Stimulated activated CD4-positive, alpha-beta T cell treated with anti-CD3 and anti-CD28 coated beads, Interleukin-15, amount 100 ng/mL, for 48 hours (primary cell): ENCODE data around the gene ZFPM1.
"Not testable (repeated sequence)": the region's sequence is repeated elsewhere in the genome, so short reads cannot be mapped to it uniquely, and the experiment has no call there.

ENCODE experiments used
- DNase-seq, 2 donors: peaks; one replicate each; pipeline ENCODE4 v3.0.0-alpha.2; 2020; ENCODE audit warnings: low read depth in 2 of 2

ZFPM1 gene

GRCh38 chr16:88464447-88465318 lies 11.6 kb downstream of the ZFPM1 start:
- DNase-seq: no peak

DNA sequence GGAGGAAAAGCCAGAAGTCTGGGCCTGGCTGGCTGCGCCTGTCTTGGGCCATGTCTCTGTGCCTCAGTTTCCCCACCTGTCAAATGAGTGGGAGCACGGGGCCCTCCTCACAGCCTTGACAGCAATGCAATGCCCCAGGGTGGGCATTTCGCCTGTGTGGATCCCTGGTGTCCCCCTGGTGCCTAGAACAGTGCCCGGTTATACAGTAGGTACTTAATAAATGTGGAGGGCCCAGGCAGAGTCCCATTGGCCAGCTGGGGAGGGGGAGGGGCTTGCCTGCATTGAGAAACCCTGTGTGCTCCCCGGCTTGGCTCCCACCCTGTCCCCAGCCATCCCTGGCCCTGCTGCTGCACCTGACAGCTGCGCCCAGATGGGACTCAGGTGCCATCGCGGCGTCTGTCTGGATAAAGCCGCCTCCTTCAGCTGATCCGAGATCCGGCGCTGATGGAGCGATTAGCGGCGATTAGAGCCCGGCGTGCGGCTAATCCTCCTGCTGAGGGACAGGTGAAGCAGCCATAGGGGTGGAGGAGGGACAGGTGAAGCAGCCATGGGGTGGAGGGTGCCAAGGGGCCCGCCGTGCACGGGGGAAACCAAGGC lies 12.4 kb downstream of the ZFPM1 start:
- no peak for DNase-seq

- DNase-seq: no peak
These were observed 13.2 kb downstream of the ZFPM1 start for GRCh38 chr16:88466175-88466862.

- DNase-seq: no peak
These were observed 13.9 kb downstream of the ZFPM1 start for GRCh38 chr16:88466949-88467348.

GRCh38 chr16:88467541-88467944 lies 14.5 kb downstream of the ZFPM1 start:
- no peak for DNase-seq

GRCh38 chr16:88468275-88469129 lies 15.4 kb downstream of the ZFPM1 start:
- no peak for DNase-seq

- DNase-seq: peak in 1 of 2 donors; percentile 16
These were observed 16.7 kb downstream of the ZFPM1 start for GRCh38 chr16:88469615-88470395.

- DNase-seq: not testable (repeated sequence)
These were observed 17.3 kb downstream of the ZFPM1 start for GRCh38 chr16:88470396-88470680.

GRCh38 chr16:88470696-88471095 lies 17.6 kb downstream of the ZFPM1 start:
- DNase-seq: not testable (repeated sequence)

GRCh38 chr16:88471115-88471514 lies 18.0 kb downstream of the ZFPM1 start:
- DNase-seq: no peak

- no peak for DNase-seq
These were observed 18.5 kb downstream of the ZFPM1 start for GRCh38 chr16:88471575-88471974.

- DNase-seq: no peak
These were observed 19.0 kb downstream of the ZFPM1 start for GRCh38 chr16:88472069-88472468.

GRCh38 chr16:88472637-88473205 lies 19.6 kb downstream of the ZFPM1 start:
- DNase-seq: no peak

DNA sequence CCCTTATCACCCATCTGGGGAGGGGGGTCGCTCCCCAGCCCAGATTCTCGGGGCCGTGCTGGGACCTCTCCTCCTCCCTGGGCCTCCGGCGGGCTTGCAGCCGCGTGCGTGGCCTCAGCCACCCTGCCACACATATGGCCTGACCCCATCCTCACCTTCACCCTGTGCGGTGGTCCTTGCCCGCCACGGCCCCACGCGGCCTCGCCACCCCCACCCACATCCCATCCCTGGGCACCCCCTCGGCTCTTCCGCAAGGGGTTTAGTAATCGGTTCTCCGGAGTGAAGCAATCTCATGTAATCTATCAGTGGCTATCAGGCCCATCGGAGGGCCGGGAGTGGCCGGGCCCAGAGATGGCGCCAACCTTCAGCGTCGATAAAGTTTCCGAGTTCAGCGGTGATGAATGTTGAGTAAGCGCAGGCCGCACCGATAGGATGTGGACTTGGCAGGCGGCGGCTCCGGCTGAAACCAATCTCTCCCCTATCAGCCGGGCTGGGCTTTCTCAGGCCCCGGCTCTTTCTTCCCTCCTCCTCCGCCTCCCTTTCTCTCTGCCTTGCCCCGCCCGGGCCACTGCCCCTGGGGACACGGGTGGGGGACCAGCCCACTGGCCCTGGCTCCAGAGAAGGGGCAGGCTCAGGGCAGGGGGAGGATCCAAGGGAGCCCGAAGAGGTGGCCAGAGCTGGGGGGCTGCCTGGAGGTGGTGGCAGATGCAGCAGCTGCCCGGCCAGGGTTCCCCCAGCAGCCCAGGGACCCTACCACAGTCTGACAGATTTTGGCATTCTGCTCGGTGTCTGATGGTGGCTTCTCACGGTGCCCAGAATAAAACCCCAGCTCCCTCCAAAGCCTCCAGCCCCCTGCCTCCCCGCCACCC lies 20.8 kb downstream of the ZFPM1 start:
- DNase-seq: no peak

GRCh38 chr16:88475037-88475436 lies 22.0 kb downstream of the ZFPM1 start:
- DNase-seq: no peak

DNA sequence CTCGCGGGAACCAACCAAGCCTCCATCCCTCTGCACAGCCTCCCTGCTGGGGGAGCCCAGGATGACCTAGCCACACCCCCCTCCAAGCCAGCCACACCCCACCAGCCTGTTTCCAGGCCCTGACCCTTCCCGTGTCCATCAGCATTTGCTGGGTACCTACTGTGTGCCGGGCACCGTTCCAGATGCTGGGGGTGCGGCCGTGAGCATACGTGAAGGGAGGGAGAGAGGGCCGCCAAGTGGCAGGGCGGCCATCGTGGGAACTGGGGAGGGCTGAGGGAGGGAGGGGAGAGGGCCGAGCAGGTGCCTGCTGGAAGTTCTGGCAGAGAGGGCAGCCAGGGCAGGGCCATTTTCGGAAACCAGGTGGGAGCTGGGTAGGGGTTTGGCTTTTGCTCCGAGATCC lies 23.1 kb downstream of the ZFPM1 start:
- no peak for DNase-seq

- no peak for DNase-seq
These were observed 23.8 kb downstream of the ZFPM1 start for GRCh38 chr16:88476817-88477397.

- no peak for DNase-seq
These were observed 24.8 kb downstream of the ZFPM1 start for GRCh38 chr16:88477631-88478519.
